VCaP (cell line): ENCODE measurements around the gene MVD.

Experiments used
- H3K27ac ChIP-seq: fragments of 450-650 bp; 2 replicates; pipeline ENCODE4 v1.5.1; 2017
- TF ChIP-seq, protein P1 (sequence below): fragments of 450-650 bp; conservative IDR thresholded peaks from 2 replicates; pipeline ENCODE4 v1.5.1; 2017; ENCODE audit warnings: mild to moderate bottlenecking, moderate library complexity

MVD gene

GRCh38 chr16:88656291-88656980, 6.5 kb downstream of the MVD start:
- H3K27ac ChIP-seq = no peak overlapping the region
- TF ChIP-seq, protein P1, sequence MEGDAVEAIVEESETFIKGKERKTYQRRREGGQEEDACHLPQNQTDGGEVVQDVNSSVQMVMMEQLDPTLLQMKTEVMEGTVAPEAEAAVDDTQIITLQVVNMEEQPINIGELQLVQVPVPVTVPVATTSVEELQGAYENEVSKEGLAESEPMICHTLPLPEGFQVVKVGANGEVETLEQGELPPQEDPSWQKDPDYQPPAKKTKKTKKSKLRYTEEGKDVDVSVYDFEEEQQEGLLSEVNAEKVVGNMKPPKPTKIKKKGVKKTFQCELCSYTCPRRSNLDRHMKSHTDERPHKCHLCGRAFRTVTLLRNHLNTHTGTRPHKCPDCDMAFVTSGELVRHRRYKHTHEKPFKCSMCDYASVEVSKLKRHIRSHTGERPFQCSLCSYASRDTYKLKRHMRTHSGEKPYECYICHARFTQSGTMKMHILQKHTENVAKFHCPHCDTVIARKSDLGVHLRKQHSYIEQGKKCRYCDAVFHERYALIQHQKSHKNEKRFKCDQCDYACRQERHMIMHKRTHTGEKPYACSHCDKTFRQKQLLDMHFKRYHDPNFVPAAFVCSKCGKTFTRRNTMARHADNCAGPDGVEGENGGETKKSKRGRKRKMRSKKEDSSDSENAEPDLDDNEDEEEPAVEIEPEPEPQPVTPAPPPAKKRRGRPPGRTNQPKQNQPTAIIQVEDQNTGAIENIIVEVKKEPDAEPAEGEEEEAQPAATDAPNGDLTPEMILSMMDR = no peak

DNA sequence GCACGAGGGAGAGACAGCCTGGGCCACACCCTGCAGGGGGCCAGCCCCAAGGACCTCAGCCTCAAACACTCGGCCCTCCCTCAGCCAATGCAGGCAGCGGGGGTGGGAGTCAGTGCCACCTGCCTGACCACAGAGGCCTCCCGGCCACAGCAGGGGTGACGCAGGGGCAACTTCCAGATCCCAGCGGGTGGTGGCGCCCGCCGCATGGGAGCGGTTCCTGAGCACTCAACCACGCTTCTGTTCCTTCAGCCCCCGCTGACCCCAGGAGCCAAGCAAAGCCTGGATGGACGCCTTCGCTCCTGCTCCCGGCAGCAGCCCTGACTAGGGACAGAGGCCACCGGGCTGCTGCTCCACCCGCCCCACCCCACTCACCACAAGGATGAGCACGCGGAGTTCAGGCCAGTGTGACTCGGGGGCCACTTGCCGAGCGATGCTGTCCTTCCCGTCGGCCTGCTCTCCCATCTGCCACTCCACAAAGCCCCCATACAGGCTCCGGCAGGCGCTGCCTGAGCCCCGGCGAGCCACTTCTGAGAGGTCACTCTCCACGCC, 7.1 kb downstream of the MVD start:
- H3K27ac ChIP-seq = no peak overlapping the region
- TF ChIP-seq, protein P1 = no peak

DNA sequence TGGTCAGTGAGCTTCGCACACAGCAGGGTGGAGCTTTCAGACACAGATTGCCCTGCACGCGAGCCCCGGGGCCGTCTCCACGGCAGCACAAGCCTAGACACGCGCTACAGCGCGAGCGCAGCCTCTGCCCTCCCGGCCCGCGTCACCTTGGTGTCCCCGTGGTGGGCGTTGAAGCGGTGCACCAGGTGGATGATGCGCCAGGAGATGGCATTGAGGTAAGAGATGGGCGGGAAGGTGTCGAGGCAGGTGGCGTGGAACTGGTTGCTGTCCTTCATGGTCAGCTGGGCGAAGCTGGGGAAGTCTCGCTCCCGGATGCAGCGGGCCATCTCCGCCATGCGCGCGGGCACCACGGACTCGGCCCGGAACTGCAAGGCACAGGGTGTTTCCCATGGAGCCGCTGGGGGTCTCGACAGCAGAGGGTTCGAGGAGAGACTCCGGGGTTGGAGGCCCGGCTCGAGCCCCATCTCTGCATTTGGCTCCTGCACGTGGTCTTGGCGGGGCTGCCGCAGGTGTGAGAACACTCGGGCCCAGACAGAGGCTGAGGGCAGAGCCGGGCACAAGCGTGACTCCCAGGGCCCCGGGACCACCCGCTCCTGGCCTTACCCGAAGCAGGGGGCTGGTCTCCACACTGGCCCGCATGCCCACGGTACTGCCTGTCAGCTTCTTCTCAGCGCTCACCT, 7.7 kb downstream of the MVD start:
- TF ChIP-seq, protein P1 = no peak
- H3K27ac ChIP-seq = no peak overlapping the region

GRCh38 chr16:88654363-88655052, 8.4 kb downstream of the MVD start:
- TF ChIP-seq, protein P1 = no peak
- H3K27ac ChIP-seq = no peak overlapping the region

GRCh38 chr16:88653596-88654362, 9.1 kb downstream of the MVD start:
- no peak overlapping the region for H3K27ac ChIP-seq
- TF ChIP-seq, protein P1 = no peak

GRCh38 chr16:88653101-88653500, 9.8 kb downstream of the MVD start:
- TF ChIP-seq, protein P1 = no peak
- no peak overlapping the region for H3K27ac ChIP-seq

DNA sequence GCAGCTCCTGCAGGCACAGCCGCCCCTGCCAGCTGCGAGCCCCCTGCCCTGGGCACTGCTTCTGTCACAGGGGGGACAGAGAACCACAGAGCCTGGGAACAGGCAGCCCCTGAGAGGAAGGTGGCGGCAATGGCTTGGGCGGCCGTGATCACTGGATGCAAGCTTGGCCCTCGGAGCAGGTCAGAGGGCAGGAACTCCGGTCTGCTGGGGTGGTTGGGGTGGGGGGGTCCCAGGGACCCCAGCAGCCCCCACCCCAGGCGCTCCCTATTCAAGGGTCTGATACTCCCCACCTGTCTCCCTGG, 10.2 kb downstream of the MVD start:
- H3K27ac ChIP-seq = no peak overlapping the region
- TF ChIP-seq, protein P1 = no peak
